Neural progenitor cell (in vitro differentiated cells): ENCODE measurements around the gene RBM47. TPM values are rescaled to one million over a fixed set of nuclear protein-coding genes. Genes with fewer than 3 reads are reported as not detected.

Source experiments
- DNase-seq: peaks from one replicate; pipeline ENCODE4 v3.0.0-alpha.2; 2016; ENCODE audit warnings: low spot score
- H2AFZ ChIP-seq: fragments of 200-600 bp; sonication (generic); replicated peaks from 2 replicates; pipeline ENCODE4 v1.6.1; 2016; ENCODE audit warnings: antibody characterized with exemption
- H3F3A ChIP-seq: fragments of 200-600 bp; sonication (generic); 2 replicates; pipeline ENCODE4 v1.6.1; 2016; ENCODE audit warnings: antibody characterized with exemption, low read depth
- H3K27ac ChIP-seq: fragments of 200-600 bp; sonication (generic); 2 replicates; pipeline ENCODE4 v1.5.1; 2016; ENCODE audit warnings: mild to moderate bottlenecking
- H3K27me3 ChIP-seq: fragments of 200-600 bp; sonication (generic); 2 replicates; pipeline ENCODE4 v1.6.1; 2016; ENCODE audit warnings: mild to moderate bottlenecking, moderate library complexity
- H3K36me3 ChIP-seq: fragments of 200-600 bp; sonication (generic); 2 replicates; pipeline ENCODE4 v1.5.1; 2016
- H3K4me1 ChIP-seq: fragments of 200-600 bp; sonication (generic); 2 replicates; pipeline ENCODE4 v1.6.1; 2016; ENCODE audit warnings: mixed run types
- H3K4me2 ChIP-seq: fragments of 200-600 bp; sonication (generic); 2 replicates; pipeline ENCODE4 v1.6.1; 2016
- H3K4me3 ChIP-seq: fragments of 200-600 bp; sonication (generic); 2 replicates; pipeline ENCODE4 v1.5.1; 2016
- H3K79me2 ChIP-seq: fragments of 200-600 bp; sonication (generic); 2 replicates; pipeline ENCODE4 v1.6.1; 2016; ENCODE audit warnings: low read depth
- H3K9ac ChIP-seq: fragments of 200-600 bp; sonication (generic); 2 replicates; pipeline ENCODE4 v1.6.1; 2016
- H3K9me3 ChIP-seq: fragments of 200-600 bp; sonication (generic); 2 replicates; pipeline ENCODE4 v1.5.1; 2016; ENCODE audit warnings: low read depth
- H4K20me1 ChIP-seq: fragments of 200-600 bp; sonication (generic); 2 replicates; pipeline ENCODE4 v1.6.1; 2016; ENCODE audit warnings: low read depth
- H3K27ac Mint-ChIP-seq: 3 replicates; pipeline ENCODE4 v1.8.0; 2021; ENCODE audit warnings: mixed read lengths
- H3K27me3 Mint-ChIP-seq: 2 replicates; pipeline ENCODE4 v1.8.0; 2022; ENCODE audit warnings: low read depth, mild to moderate bottlenecking, inconsistent platforms, moderate library complexity, mixed read lengths; ENCODE audit not compliant: insufficient read depth
- H3K36me3 Mint-ChIP-seq: 3 replicates; pipeline ENCODE4 v1.8.0; 2021; ENCODE audit warnings: mixed read lengths
- H3K4me1 Mint-ChIP-seq: 3 replicates; pipeline ENCODE4 v1.8.0; 2021; ENCODE audit warnings: mixed read lengths
- H3K4me3 Mint-ChIP-seq: 3 replicates; pipeline ENCODE4 v1.8.0; 2021; ENCODE audit warnings: mild to moderate bottlenecking, moderate library complexity, mixed read lengths
- H3K9me3 Mint-ChIP-seq: 3 replicates; pipeline ENCODE4 v1.8.0; 2020; ENCODE audit warnings: mixed read lengths
- EZH2 ChIP-seq: fragments of 200-600 bp; sonication (generic); IDR thresholded peaks from 2 replicates; pipeline ENCODE4 v1.6.1; 2017; ENCODE audit warnings: antibody characterized with exemption, mild to moderate bottlenecking, moderate library complexity
- EZH2phosphoT487 ChIP-seq: fragments of 200-600 bp; sonication (generic); IDR thresholded peaks from 2 replicates; pipeline ENCODE4 v1.6.1; 2017; ENCODE audit warnings: antibody characterized with exemption
- total RNA-seq: library from RNA; depleted of rRNA; stranded (reverse); fragments of >200 nt; gene quantifications from 2 replicates; pipeline ENCODE4 v1.2.3, GENCODE V29; 2015; ENCODE audit warnings: low replicate concordance
- TF ChIP-seq, protein P1 (sequence below): fragments of 200-600 bp; sonication (generic); IDR thresholded peaks from 2 replicates; pipeline ENCODE4 v1.5.1; 2017; ENCODE audit warnings: antibody characterized with exemption, mild to moderate bottlenecking

The RBM47 gene
- total RNA-seq, 1 donor from 2014 or later: 2.9 TPM

DNA sequence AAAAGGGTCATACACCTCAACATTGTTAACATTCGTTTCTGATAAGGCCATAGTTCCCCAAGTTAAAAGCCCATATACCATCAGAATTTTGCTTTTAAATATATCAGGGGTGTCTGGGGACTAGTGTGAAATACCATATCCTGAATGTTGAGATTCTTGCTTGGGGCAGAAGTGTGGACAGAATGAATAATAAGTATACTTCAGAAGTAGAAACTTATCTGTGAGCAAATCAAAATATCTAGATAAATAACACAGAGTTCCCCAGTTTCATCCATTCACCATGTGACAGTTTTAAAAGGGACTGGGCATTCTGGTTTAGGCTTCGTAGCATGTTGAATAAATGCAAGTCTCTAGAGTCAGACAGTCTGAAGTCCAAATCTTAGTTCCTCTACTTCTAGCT, 184.0 kb downstream of the RBM47 start:
- Mint-ChIP-seq H3K4me3 (no peak overlapping the region), H3K27me3 (no peaks in the 10 kb centered on the region), H3K9me3 (no peaks in the 10 kb centered on the region), H3K4me1 (no peaks in the 10 kb centered on the region), H3K36me3 (no peaks in the 10 kb centered on the region), H3K27ac (no peak overlapping the region)
- H3K4me2 ChIP-seq: no peak overlapping the region
- no peaks in the 10 kb centered on the region for H3K36me3 ChIP-seq
- H3K4me3 ChIP-seq: no peak overlapping the region
- H3K27ac ChIP-seq: no peak overlapping the region
- H3K27me3 ChIP-seq: no peaks in the 10 kb centered on the region
- no peak overlapping the region for H2AFZ ChIP-seq
- no peaks in the 10 kb centered on the region for H3K79me2 ChIP-seq
- no peaks in the 10 kb centered on the region for H4K20me1 ChIP-seq
- no peaks in the 10 kb centered on the region for H3K4me1 ChIP-seq
- no peaks in the 10 kb centered on the region for H3F3A ChIP-seq
- DNase-seq: no peak
- TF ChIP-seq EZH2phosphoT487 (no peak), EZH2 (no peak)
- TF ChIP-seq, protein P1, sequence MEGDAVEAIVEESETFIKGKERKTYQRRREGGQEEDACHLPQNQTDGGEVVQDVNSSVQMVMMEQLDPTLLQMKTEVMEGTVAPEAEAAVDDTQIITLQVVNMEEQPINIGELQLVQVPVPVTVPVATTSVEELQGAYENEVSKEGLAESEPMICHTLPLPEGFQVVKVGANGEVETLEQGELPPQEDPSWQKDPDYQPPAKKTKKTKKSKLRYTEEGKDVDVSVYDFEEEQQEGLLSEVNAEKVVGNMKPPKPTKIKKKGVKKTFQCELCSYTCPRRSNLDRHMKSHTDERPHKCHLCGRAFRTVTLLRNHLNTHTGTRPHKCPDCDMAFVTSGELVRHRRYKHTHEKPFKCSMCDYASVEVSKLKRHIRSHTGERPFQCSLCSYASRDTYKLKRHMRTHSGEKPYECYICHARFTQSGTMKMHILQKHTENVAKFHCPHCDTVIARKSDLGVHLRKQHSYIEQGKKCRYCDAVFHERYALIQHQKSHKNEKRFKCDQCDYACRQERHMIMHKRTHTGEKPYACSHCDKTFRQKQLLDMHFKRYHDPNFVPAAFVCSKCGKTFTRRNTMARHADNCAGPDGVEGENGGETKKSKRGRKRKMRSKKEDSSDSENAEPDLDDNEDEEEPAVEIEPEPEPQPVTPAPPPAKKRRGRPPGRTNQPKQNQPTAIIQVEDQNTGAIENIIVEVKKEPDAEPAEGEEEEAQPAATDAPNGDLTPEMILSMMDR: no peak
- no peaks in the 10 kb centered on the region for H3K9me3 ChIP-seq
- H3K9ac ChIP-seq: no peak overlapping the region

- TF ChIP-seq EZH2phosphoT487 (no peak), EZH2 (no peak)
- TF ChIP-seq, protein P1: no peak
- Histone ChIP-seq H3K4me3 (no peak overlapping the region), H4K20me1 (no peaks in the 10 kb centered on the region), H3K36me3 (no peaks in the 10 kb centered on the region), H3F3A (no peaks in the 10 kb centered on the region), H3K27ac (no peak overlapping the region), H3K79me2 (no peaks in the 10 kb centered on the region), H3K9ac (no peak overlapping the region), H3K27me3 (no peaks in the 10 kb centered on the region), H3K4me2 (no peak overlapping the region), H3K4me1 (peaks cover 1% of the 10 kb centered on the region), H3K9me3 (no peaks in the 10 kb centered on the region), H2AFZ (no peak overlapping the region)
- no peak overlapping the region for H3K27ac Mint-ChIP-seq
- no peak for DNase-seq
- no peak overlapping the region for H3K4me3 Mint-ChIP-seq
- peaks cover 3% of the 10 kb centered on the region for H3K36me3 Mint-ChIP-seq
- peaks cover 4% of the 10 kb centered on the region for H3K9me3 Mint-ChIP-seq
- no peaks in the 10 kb centered on the region for H3K27me3 Mint-ChIP-seq
- no peaks in the 10 kb centered on the region for H3K4me1 Mint-ChIP-seq
These were observed 188.2 kb downstream of the RBM47 start for GRCh38 chr4:40441430-40441829.

DNA sequence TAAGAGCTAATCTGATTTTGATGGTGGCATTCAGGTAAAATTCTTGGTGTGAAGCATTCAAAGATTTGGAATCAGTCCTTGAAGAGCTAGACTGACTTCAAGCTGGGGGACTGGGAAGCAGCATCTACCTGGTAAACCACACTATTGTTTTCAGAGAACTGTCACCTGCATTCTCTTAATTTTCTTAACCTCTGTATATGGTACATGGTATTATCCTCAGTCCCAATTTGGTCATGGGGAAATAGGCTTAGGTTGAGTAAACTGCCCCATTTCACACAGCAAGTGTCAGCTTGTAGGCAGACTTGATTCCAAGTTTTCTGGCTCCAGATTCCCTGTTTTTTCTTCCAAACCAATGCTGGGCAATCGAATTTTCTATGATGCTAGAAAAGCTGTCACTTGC, 190.1 kb downstream of the RBM47 start:
- DNase-seq: no peak
- Histone ChIP-seq H3F3A (peaks cover 3% of the 10 kb centered on the region), H3K79me2 (no peaks in the 10 kb centered on the region), H3K27me3 (no peaks in the 10 kb centered on the region), H3K4me1 (peaks cover 5% of the 10 kb centered on the region), H3K27ac (no peak overlapping the region), H3K4me2 (no peak overlapping the region), H3K9me3 (no peaks in the 10 kb centered on the region), H3K36me3 (no peaks in the 10 kb centered on the region), H3K9ac (no peak overlapping the region), H3K4me3 (no peak overlapping the region), H2AFZ (no peak overlapping the region), H4K20me1 (no peaks in the 10 kb centered on the region)
- H3K9me3 Mint-ChIP-seq: peaks cover 4% of the 10 kb centered on the region
- no peak for TF ChIP-seq EZH2
- TF ChIP-seq EZH2phosphoT487: no peak
- TF ChIP-seq, protein P1: no peak
- H3K27me3 Mint-ChIP-seq: no peaks in the 10 kb centered on the region
- peaks cover 3% of the 10 kb centered on the region for H3K36me3 Mint-ChIP-seq
- no peak overlapping the region for H3K27ac Mint-ChIP-seq
- no peak overlapping the region for H3K4me3 Mint-ChIP-seq
- H3K4me1 Mint-ChIP-seq: no peaks in the 10 kb centered on the region
